IMR-90 (cell line): ENCODE data around the gene FMNL1. TPM values are rescaled to one million over a fixed set of nuclear protein-coding genes. Genes with fewer than 3 reads are reported as not detected.

ENCODE experiments used
- ATAC-seq: fragments of 200-7000 bp; cut with Tn5 transposase; 2 replicates; pipeline ENCODE4 v1.9.1; 2020; ENCODE audit warnings: low read depth, mild to moderate bottlenecking, moderate library complexity
- BruUV-seq: library from RNA; stranded (reverse); fragments of 400-500 nt; replicated peaks from 2 replicates; lab custom pipeline; 2021; lab: Mats Ljungman, UMichigan
- CTCF ChIA-PET: fragments of 300-600 bp; formaldehyde crosslinking; extraction: SDS; loops from one replicate; lab custom pipeline; 2021; ENCODE audit warnings: antibody characterized with exemption; lab: Yijun Ruan, JAX
- POLR2A ChIA-PET: fragments of 300-600 bp; sonication (Branson Sonifier 250); formaldehyde crosslinking; loops from one replicate; lab custom pipeline; 2022; ENCODE audit warnings: antibody characterized with exemption; ENCODE audit not compliant: unreplicated experiment; lab: Charles Lee
- DNase-seq: peaks from one replicate; pipeline ENCODE4 v3.0.0; 2013
- H2AFZ ChIP-seq: replicated peaks from 2 replicates; pipeline ENCODE3; 2013; ENCODE audit warnings: low read length, mild to moderate bottlenecking; ENCODE audit not compliant: poor library complexity
- H2AK5ac ChIP-seq: 2 replicates; pipeline ENCODE4 v1.6.1; 2013; ENCODE audit warnings: low read depth, low read length, inconsistent platforms
- H2AK9ac ChIP-seq: replicated peaks from 2 replicates; pipeline ENCODE3; 2013; ENCODE audit warnings: mild to moderate bottlenecking, low read depth, low read length, moderate library complexity; ENCODE audit not compliant: poor library complexity
- H2BK120ac ChIP-seq: 2 replicates; pipeline ENCODE4 v1.6.1; 2013; ENCODE audit warnings: low read depth, low read length, inconsistent platforms
- H2BK15ac ChIP-seq: 3 replicates; pipeline ENCODE4 v1.6.1; 2013; ENCODE audit warnings: low read depth, low read length, inconsistent platforms
- H2BK20ac ChIP-seq: 2 replicates; pipeline ENCODE4 v1.6.1; 2013; ENCODE audit warnings: low read depth, mild to moderate bottlenecking, inconsistent platforms, low read length, moderate library complexity
- H2BK5ac ChIP-seq: 2 replicates; pipeline ENCODE4 v1.6.1; 2013; ENCODE audit warnings: mild to moderate bottlenecking, low read depth, low read length, inconsistent platforms; ENCODE audit not compliant: poor library complexity, severe bottlenecking
- H3K14ac ChIP-seq: replicated peaks from 2 replicates; pipeline ENCODE4 v1.6.1; 2013; ENCODE audit warnings: low read depth, low read length, inconsistent platforms
- H3K18ac ChIP-seq: 2 replicates; pipeline ENCODE4 v1.6.1; 2013; ENCODE audit warnings: low read depth, low read length, control low read depth
- H3K23ac ChIP-seq: 2 replicates; pipeline ENCODE4 v1.6.1; 2013; ENCODE audit warnings: low read depth, low read length, inconsistent platforms
- H3K27ac ChIP-seq: 2 replicates; pipeline ENCODE4 v1.5.1; 2013; ENCODE audit warnings: mild to moderate bottlenecking, control low read depth, low read length; ENCODE audit not compliant: insufficient read depth
- H3K27me3 ChIP-seq: 2 replicates; pipeline ENCODE4 v1.6.1; 2013; ENCODE audit warnings: low read length; ENCODE audit not compliant: control insufficient read depth, insufficient read depth
- H3K36me3 ChIP-seq: 2 replicates; pipeline ENCODE4 v1.6.1; 2013; ENCODE audit warnings: low read length, mixed read lengths; ENCODE audit not compliant: control insufficient read depth, insufficient read depth
- H3K4ac ChIP-seq: 2 replicates; pipeline ENCODE4 v1.6.1; 2013; ENCODE audit warnings: low read depth, low read length, inconsistent platforms
- H3K4me1 ChIP-seq: 2 replicates; pipeline ENCODE4 v1.6.1; 2013; ENCODE audit warnings: low read length, mixed read lengths; ENCODE audit not compliant: control insufficient read depth, insufficient read depth
- H3K4me2 ChIP-seq: 2 replicates; pipeline ENCODE4 v1.6.1; 2013; ENCODE audit warnings: low read depth, mild to moderate bottlenecking, control low read depth, low read length, moderate library complexity
- H3K4me3 ChIP-seq: 2 replicates; pipeline ENCODE4 v1.5.1; 2013; ENCODE audit warnings: low read depth, mild to moderate bottlenecking, control low read depth, low read length, moderate library complexity; ENCODE audit not compliant: insufficient read depth
- H3K56ac ChIP-seq: 2 replicates; pipeline ENCODE4 v1.6.1; 2013; ENCODE audit warnings: low read length, inconsistent platforms; ENCODE audit not compliant: insufficient read depth; ENCODE audit errors: extremely low read depth
- H3K79me1 ChIP-seq, 2 experiments: 2 replicates each; pipeline ENCODE4 v1.6.1; 2013; ENCODE audit warnings: low read length in 2 of 2, inconsistent platforms in 1 of 2, low read depth in 1 of 2
- H3K9ac ChIP-seq: 2 replicates; pipeline ENCODE4 v1.6.1; 2013; ENCODE audit warnings: low read depth, low read length, control low read depth
- H3K9me1 ChIP-seq: 2 replicates; pipeline ENCODE4 v1.6.1; 2013; ENCODE audit warnings: low read length, inconsistent platforms; ENCODE audit not compliant: insufficient read depth
- H3K9me3 ChIP-seq: 2 replicates; pipeline ENCODE4 v1.6.1; 2013; ENCODE audit warnings: low read length; ENCODE audit not compliant: control insufficient read depth, insufficient read depth
- H4K20me1 ChIP-seq: 2 replicates; pipeline ENCODE4 v1.6.1; 2013; ENCODE audit warnings: low read length, inconsistent platforms; ENCODE audit not compliant: insufficient read depth
- H4K5ac ChIP-seq: 2 replicates; pipeline ENCODE4 v1.6.1; 2013; ENCODE audit warnings: mild to moderate bottlenecking, low read depth, low read length, control low read depth
- H4K8ac ChIP-seq, 2 experiments: 2 replicates each; pipeline ENCODE4 v1.6.1; 2013; ENCODE audit warnings: low read depth in 2 of 2, low read length in 2 of 2, control low read depth in 1 of 2, inconsistent platforms in 1 of 2
- H4K91ac ChIP-seq: 2 replicates; pipeline ENCODE4 v1.6.1; 2013; ENCODE audit warnings: low read depth, low read length, inconsistent platforms; ENCODE audit not compliant: insufficient read depth
- BHLHE40 ChIP-seq: fragments of 150-350 bp; IDR thresholded peaks from 2 replicates; pipeline ENCODE4 v1.6.1; 2016; ENCODE audit warnings: mild to moderate bottlenecking, low read depth, low read length
- CEBPB ChIP-seq: IDR thresholded peaks from 2 replicates; pipeline ENCODE4 v1.6.1; 2012; ENCODE audit warnings: low read depth, low read length, improper control_type of control experiment
- CHD1 ChIP-seq: IDR thresholded peaks from 2 replicates; pipeline ENCODE4 v1.6.1; 2012; ENCODE audit warnings: low read depth, low read length, improper control_type of control experiment
- CTCF ChIP-seq: conservative IDR thresholded peaks from 2 replicates; pipeline ENCODE4 v1.5.1; 2012; ENCODE audit warnings: mild to moderate bottlenecking, low read depth, low read length, improper control_type of control experiment
- ELK1 ChIP-seq: fragments of 150-350 bp; IDR thresholded peaks from 2 replicates; pipeline ENCODE4 v1.6.1; 2016; ENCODE audit warnings: low read depth, mild to moderate bottlenecking, low read length, moderate library complexity, borderline replicate concordance
- MAFK ChIP-seq: IDR thresholded peaks from 2 replicates; pipeline ENCODE4 v1.6.1; 2012; ENCODE audit warnings: low read depth, low read length, improper control_type of control experiment
- MAZ ChIP-seq: IDR thresholded peaks from 2 replicates; pipeline ENCODE4 v1.6.1; 2012; ENCODE audit warnings: low read depth, mild to moderate bottlenecking, low read length, improper control_type of control experiment, moderate library complexity, borderline replicate concordance
- MXI1 ChIP-seq: IDR thresholded peaks from 2 replicates; pipeline ENCODE4 v1.6.1; 2012; ENCODE audit warnings: low read depth, mild to moderate bottlenecking, low read length, moderate library complexity, borderline replicate concordance
- NFE2L2 ChIP-seq: fragments of 150-350 bp; IDR thresholded peaks from 2 replicates; pipeline ENCODE4 v1.6.1; 2016; ENCODE audit warnings: low read depth, mild to moderate bottlenecking, low read length
- POLR2A ChIP-seq: IDR thresholded peaks from 2 replicates; pipeline ENCODE4 v1.6.1; 2012; ENCODE audit warnings: mild to moderate bottlenecking, low read depth, low read length
- RAD21 ChIP-seq: IDR thresholded peaks from 2 replicates; pipeline ENCODE4 v1.6.1; 2012; ENCODE audit warnings: low read length, improper control_type of control experiment
- RFX5 ChIP-seq: IDR thresholded peaks from 2 replicates; pipeline ENCODE4 v1.8.0; 2012; ENCODE audit warnings: low read depth, mild to moderate bottlenecking, low read length, moderate library complexity
- SMC3 ChIP-seq: fragments of 150-350 bp; IDR thresholded peaks from 2 replicates; pipeline ENCODE4 v1.6.1; 2016; ENCODE audit warnings: low read depth, mild to moderate bottlenecking, antibody characterized with exemption, low read length, moderate library complexity
- USF2 ChIP-seq: fragments of 150-350 bp; IDR thresholded peaks from 2 replicates; pipeline ENCODE4 v1.6.1; 2017; ENCODE audit warnings: mild to moderate bottlenecking, antibody characterized with exemption, low read length, low read depth
- WGBS, 2 experiments: methylation state at CpG; one replicate each; pipeline versions ENCODE4 v1.1.5 to v1.1.7; 2013; ENCODE audit warnings: missing lambda C conversion rate in 2 of 2; ENCODE audit not compliant: insufficient read length in 1 of 2; ENCODE audit errors: extremely low coverage in 2 of 2; 5-methylcytosine and 5-hydroxymethylcytosine counted together
- dilution Hi-C: fragments of 300-500 bp; cut with HindIII; formaldehyde crosslinking; loops from one replicate; pipeline ENCODE4 v1.14.3; 2018; ENCODE audit warnings: low sequenced_read_pairs; ENCODE audit not compliant: unreplicated experiment
- in situ Hi-C: fragments of 300-500 bp; cut with MboI; formaldehyde crosslinking; loops from 3 replicates; pipeline ENCODE4 v1.14.3; 2019; ENCODE audit warnings: low sequenced_read_pairs, inconsistent platforms, mixed read lengths
- intact Hi-C: fragments of 100-400 bp; cut with micrococcal nuclease; formaldehyde crosslinking; loops from 2 replicates; pipeline ENCODE4 v1.10.0; 2022
- polyA plus RNA-seq, 3 experiments: library from polyadenylated mRNA; depleted of rRNA; stranded (reverse); fragments of >200 nt; gene quantifications; 2 replicates each; pipeline ENCODE4 v1.2.3, GENCODE V29; 2012; ENCODE audit warnings: low replicate concordance in 1 of 3
- total RNA-seq: library from RNA; depleted of rRNA; stranded (reverse); fragments of >200 nt; gene quantifications from 2 replicates; pipeline ENCODE4 v1.2.3, GENCODE V29; 2012

The FMNL1 gene
- total and polyA plus RNA-seq, 2 of the 4 experiments (the other 2 are of a cell fraction): 0.36 to 2.3 TPM

GRCh38 chr17:45247429-45248131 is 25.9 kb downstream of the FMNL1 start:
- no peak overlapping the region; the same call in 1 of the 2 replicates for H4K91ac ChIP-seq
- H3K79me1 ChIP-seq: peaks cover 0 to 9% of the 10 kb centered on the region in 2 experiments; a peak in 1 of 4 replicates
- H4K8ac ChIP-seq: peak overlapping the region; percentile 93
- peak overlapping the region; percentile 60 for H3K9ac ChIP-seq
- peak overlapping the region; percentile 90 for H2AK9ac ChIP-seq
- WGBS, 2 experiments: 0% methylated on average over 23 of the region's 61 CpGs; no CpG with 5 or more reads in 1 of the 2 experiments
- no peak overlapping the region for H2AK5ac ChIP-seq
- dilution Hi-C loops (no loop called here), in situ Hi-C loops (no loop called here), intact Hi-C loops (no loop called here)
- peak overlapping the region; percentile 67 for H3K4me3 ChIP-seq
- peak; percentile 90 for ATAC-seq
- BruUV-seq: no TSS peak
- H4K5ac ChIP-seq: peak overlapping the region; percentile 65
- DNase-seq: peak; percentile 90
- peak overlapping the region; percentile 9; the same call in 1 of the 2 replicates for H2BK120ac ChIP-seq
- H2BK15ac ChIP-seq: no peak overlapping the region; the same call in 2 of the 3 replicates
- ChIA-PET CTCF (interaction anchor here (0.7 to 1.3 kb wide), 2 partner anchors 36 to 159 kb away, joined by 3 read pairs; no protein-coding TSS in a partner anchor), POLR2A (no interaction called here)
- H3K9me3 ChIP-seq: no peaks in the 10 kb centered on the region
- peak overlapping the region; percentile 14; the same call in 1 of the 2 replicates for H3K18ac ChIP-seq
- no peak overlapping the region for H2BK20ac ChIP-seq
- peak overlapping the region; percentile 67 for H3K4ac ChIP-seq
- H3K4me2 ChIP-seq: peak overlapping the region; percentile 84
- peak overlapping the region; percentile 96 for H2AFZ ChIP-seq
- H3K56ac ChIP-seq: no peak overlapping the region
- peaks cover 5% of the 10 kb centered on the region; the same call in 1 of the 2 replicates for H3K4me1 ChIP-seq
- H4K20me1 ChIP-seq: peaks cover 5% of the 10 kb centered on the region
- H3K27ac ChIP-seq: peak overlapping the region; percentile 7; the same call in 1 of the 2 replicates
- H2BK5ac ChIP-seq: no peak overlapping the region
- H3K23ac ChIP-seq: no peak overlapping the region
- 0 out of 2 replicates have a peak overlapping the region, but pooled peaks have one; percentile 3 for H3K14ac ChIP-seq
- TF ChIP-seq MAFK (no peak), BHLHE40 (peak; percentile 92), CTCF (no peak), NFE2L2 (no peak), CHD1 (no peak), ELK1 (no peak), MAZ (no peak; the same call in 1 of the 2 replicates), USF2 (no peak), RFX5 (no peak), SMC3 (no peak), POLR2A (peak; percentile 29; the same call in 1 of the 2 replicates), MXI1 (peak; percentile 4; the same call in 1 of the 2 replicates), RAD21 (no peak), CEBPB (no peak)
- H3K9me1 ChIP-seq: 0 out of 2 replicates have a peak, but pooled peaks cover 2% of the 10 kb centered on the region
- H3K36me3 ChIP-seq: peaks cover 8% of the 10 kb centered on the region; the same call in 1 of the 2 replicates
- H3K27me3 ChIP-seq: no peaks in the 10 kb centered on the region
